ENCODE results near the gene GPX8. TPM values are rescaled to one million over a fixed set of nuclear protein-coding genes. Genes with fewer than 3 reads are reported as not detected.

The GPX8 gene
- total RNA-seq, 1 donor from 2014 or later, result 198 TPM

GRCh38 chr5:55187370-55187769 is 27.4 kb downstream of the GPX8 start:
- no peak for DNase-seq (ENCODE audit: low spot score)
- peaks cover 6% of the 10 kb centered on the region for H3K9me3 Mint-ChIP-seq (ENCODE audit: low read depth)
- H3K4me3 Mint-ChIP-seq (ENCODE audit: unreplicated experiment), result no peak overlapping the region
- H3K27ac Mint-ChIP-seq (ENCODE audit: unreplicated experiment), result no peak overlapping the region
- TF ChIP-seq, protein P1, sequence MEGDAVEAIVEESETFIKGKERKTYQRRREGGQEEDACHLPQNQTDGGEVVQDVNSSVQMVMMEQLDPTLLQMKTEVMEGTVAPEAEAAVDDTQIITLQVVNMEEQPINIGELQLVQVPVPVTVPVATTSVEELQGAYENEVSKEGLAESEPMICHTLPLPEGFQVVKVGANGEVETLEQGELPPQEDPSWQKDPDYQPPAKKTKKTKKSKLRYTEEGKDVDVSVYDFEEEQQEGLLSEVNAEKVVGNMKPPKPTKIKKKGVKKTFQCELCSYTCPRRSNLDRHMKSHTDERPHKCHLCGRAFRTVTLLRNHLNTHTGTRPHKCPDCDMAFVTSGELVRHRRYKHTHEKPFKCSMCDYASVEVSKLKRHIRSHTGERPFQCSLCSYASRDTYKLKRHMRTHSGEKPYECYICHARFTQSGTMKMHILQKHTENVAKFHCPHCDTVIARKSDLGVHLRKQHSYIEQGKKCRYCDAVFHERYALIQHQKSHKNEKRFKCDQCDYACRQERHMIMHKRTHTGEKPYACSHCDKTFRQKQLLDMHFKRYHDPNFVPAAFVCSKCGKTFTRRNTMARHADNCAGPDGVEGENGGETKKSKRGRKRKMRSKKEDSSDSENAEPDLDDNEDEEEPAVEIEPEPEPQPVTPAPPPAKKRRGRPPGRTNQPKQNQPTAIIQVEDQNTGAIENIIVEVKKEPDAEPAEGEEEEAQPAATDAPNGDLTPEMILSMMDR (IDR thresholded peaks at IDR 0.05), result peak; percentile 72
- H3K27me3 Mint-ChIP-seq (ENCODE audit: low read depth), result peaks cover 69% of the 10 kb centered on the region
- peaks cover 7% of the 10 kb centered on the region for H3K36me3 Mint-ChIP-seq (ENCODE audit: low read depth)
- no peaks in the 10 kb centered on the region for H3K4me1 Mint-ChIP-seq (ENCODE audit: low read depth)

GRCh38 chr5:55188656-55189540 is 28.9 kb downstream of the GPX8 start:
- Mint-ChIP-seq H3K36me3 (ENCODE audit: low read depth) (peaks cover 7% of the 10 kb centered on the region), H3K9me3 (ENCODE audit: low read depth) (peaks cover 2% of the 10 kb centered on the region), H3K27me3 (ENCODE audit: low read depth) (peaks cover 73% of the 10 kb centered on the region), H3K27ac (ENCODE audit: unreplicated experiment) (no peak overlapping the region), H3K4me1 (ENCODE audit: low read depth) (no peaks in the 10 kb centered on the region), H3K4me3 (ENCODE audit: unreplicated experiment) (no peak overlapping the region)
- DNase-seq (ENCODE audit: low spot score), result no peak
- TF ChIP-seq, protein P1 (IDR thresholded peaks at IDR 0.05), result no peak

DNA sequence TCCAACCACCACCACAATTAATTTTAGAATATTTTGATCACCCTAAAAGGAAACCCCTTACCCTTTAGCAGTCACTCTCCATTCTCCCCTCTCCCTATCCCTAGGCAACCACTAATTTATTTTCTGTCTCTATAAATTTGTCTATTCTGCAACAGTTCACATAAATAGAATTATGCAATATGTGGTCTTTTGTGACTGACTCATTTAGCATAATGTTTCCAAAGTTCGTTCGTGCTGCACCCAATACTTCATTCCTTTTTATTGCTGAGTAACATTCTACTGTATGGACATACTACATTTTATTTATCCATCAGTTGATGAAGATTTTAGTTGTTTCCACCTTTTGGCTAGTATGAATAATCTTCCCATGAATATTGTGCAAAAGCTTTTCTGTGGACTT is 31.2 kb downstream of the GPX8 start:
- Mint-ChIP-seq H3K27me3 (ENCODE audit: low read depth) (peaks cover 69% of the 10 kb centered on the region), H3K36me3 (ENCODE audit: low read depth) (peaks cover 1% of the 10 kb centered on the region), H3K4me3 (ENCODE audit: unreplicated experiment) (no peak overlapping the region), H3K9me3 (ENCODE audit: low read depth) (no peaks in the 10 kb centered on the region), H3K27ac (ENCODE audit: unreplicated experiment) (no peak overlapping the region), H3K4me1 (ENCODE audit: low read depth) (no peaks in the 10 kb centered on the region)
- TF ChIP-seq, protein P1 (IDR thresholded peaks at IDR 0.05), result no peak
- DNase-seq (ENCODE audit: low spot score), result no peak

GRCh38 chr5:55205001-55205400 is 45.0 kb downstream of the GPX8 start:
- H3K9me3 Mint-ChIP-seq (ENCODE audit: low read depth), result peaks cover 2% of the 10 kb centered on the region
- no peak overlapping the region for H3K27ac Mint-ChIP-seq (ENCODE audit: unreplicated experiment)
- peaks cover 69% of the 10 kb centered on the region for H3K27me3 Mint-ChIP-seq (ENCODE audit: low read depth)
- no peaks in the 10 kb centered on the region for H3K36me3 Mint-ChIP-seq (ENCODE audit: low read depth)
- no peak for DNase-seq (ENCODE audit: low spot score)
- TF ChIP-seq, protein P1 (IDR thresholded peaks at IDR 0.05), result no peak
- no peaks in the 10 kb centered on the region for H3K4me1 Mint-ChIP-seq (ENCODE audit: low read depth)
- H3K4me3 Mint-ChIP-seq (ENCODE audit: unreplicated experiment), result no peak overlapping the region

- DNase-seq (ENCODE audit: low spot score), result no peak
- Mint-ChIP-seq H3K9me3 (ENCODE audit: low read depth) (no peaks in the 10 kb centered on the region), H3K4me1 (ENCODE audit: low read depth) (no peaks in the 10 kb centered on the region), H3K4me3 (ENCODE audit: unreplicated experiment) (no peak overlapping the region), H3K27me3 (ENCODE audit: low read depth) (peaks cover 47% of the 10 kb centered on the region), H3K36me3 (ENCODE audit: low read depth) (no peaks in the 10 kb centered on the region), H3K27ac (ENCODE audit: unreplicated experiment) (no peak overlapping the region)
- TF ChIP-seq, protein P1 (IDR thresholded peaks at IDR 0.05), result no peak
These were observed 51.4 kb downstream of the GPX8 start for GRCh38 chr5:55211184-55211874.

All from chondrocyte (in vitro differentiated cells).